OCI-LY1 (cell line): ENCODE data around the gene CPSF3.

ENCODE experiments used
- H2AFZ ChIP-seq: fragments of 200-600 bp; sonication (generic), shearing (Covaris generic); 2 replicates; pipeline ENCODE4 v1.6.0; 2014; ENCODE audit warnings: antibody characterized with exemption, mild to moderate bottlenecking, low read length
- H3F3A ChIP-seq: fragments of 200-600 bp; sonication (generic), shearing (Covaris generic); 2 replicates; pipeline ENCODE4 v1.6.0; 2014; ENCODE audit warnings: mild to moderate bottlenecking, antibody characterized with exemption, low read length, moderate library complexity; ENCODE audit not compliant: insufficient read depth
- H3K27ac ChIP-seq: fragments of 200-600 bp; sonication (generic); 2 replicates; pipeline ENCODE4 v1.5.1; 2014; ENCODE audit warnings: low read length, mixed run types, mild to moderate bottlenecking, low read depth; ENCODE audit not compliant: poor library complexity, severe bottlenecking
- H3K27me3 ChIP-seq: fragments of 200-600 bp; sonication (generic); 2 replicates; pipeline ENCODE4 v1.6.0; 2014; ENCODE audit warnings: antibody characterized with exemption, mild to moderate bottlenecking, low read length, moderate library complexity; ENCODE audit not compliant: insufficient read depth
- H3K36me3 ChIP-seq: fragments of 200-600 bp; sonication (generic); 2 replicates; pipeline ENCODE4 v1.6.1; 2014; ENCODE audit warnings: mild to moderate bottlenecking, antibody characterized with exemption, low read length, moderate library complexity, mixed read lengths; ENCODE audit not compliant: insufficient read depth
- H3K4me1 ChIP-seq: fragments of 200-600 bp; sonication (generic); 2 replicates; pipeline ENCODE4 v1.5.1; 2014; ENCODE audit warnings: mild to moderate bottlenecking, low read length, moderate library complexity; ENCODE audit not compliant: insufficient read depth, severe bottlenecking
- H3K4me2 ChIP-seq: fragments of 200-600 bp; sonication (generic), shearing (Covaris generic); 2 replicates; pipeline ENCODE4 v1.6.1; 2014; ENCODE audit warnings: low read length
- H3K4me3 ChIP-seq: fragments of 200-600 bp; sonication (generic); 2 replicates; pipeline ENCODE4 v1.5.1; 2014; ENCODE audit warnings: low read length, low read depth, mild to moderate bottlenecking, mixed read lengths; ENCODE audit not compliant: poor library complexity, severe bottlenecking
- H3K79me2 ChIP-seq: fragments of 200-600 bp; shearing (Covaris generic); 2 replicates; pipeline ENCODE4 v1.6.1; 2016; ENCODE audit warnings: mixed run types, low read length, mixed read lengths; ENCODE audit not compliant: insufficient read depth
- H3K9ac ChIP-seq: fragments of 200-600 bp; sonication (generic), shearing (Covaris generic); 2 replicates; pipeline ENCODE4 v1.6.1; 2014; ENCODE audit warnings: mild to moderate bottlenecking, low read length, mixed read lengths
- H3K9me2 ChIP-seq: fragments of 200-600 bp; sonication (generic), shearing (Covaris generic); 2 replicates; pipeline ENCODE4 v1.6.1; 2014; ENCODE audit warnings: low read depth, mild to moderate bottlenecking, low read length, mixed read lengths
- H3K9me3 ChIP-seq: fragments of 200-600 bp; shearing (Covaris generic); 2 replicates; pipeline ENCODE4 v1.6.1; 2014; ENCODE audit warnings: low read length, mixed read lengths
- H4K20me1 ChIP-seq: fragments of 200-600 bp; sonication (generic), shearing (Covaris generic); 2 replicates; pipeline ENCODE4 v1.6.0; 2016; ENCODE audit warnings: mild to moderate bottlenecking, low read length; ENCODE audit not compliant: insufficient read depth
- EZH2 ChIP-seq: fragments of 200-600 bp; sonication (generic), shearing (Covaris generic); IDR thresholded peaks from 2 replicates; pipeline ENCODE4 v1.8.0; 2017; ENCODE audit warnings: borderline replicate concordance, mixed run types, mild to moderate bottlenecking, antibody characterized with exemption, low read length, moderate library complexity, mixed read lengths
- TF ChIP-seq, protein P1 (sequence below): fragments of 200-600 bp; sonication (generic), shearing (Covaris generic); IDR thresholded peaks from 2 replicates; pipeline ENCODE4 v1.5.1; 2017; ENCODE audit warnings: mild to moderate bottlenecking, antibody characterized with exemption, low read length, moderate library complexity, mixed read lengths

CPSF3 gene

DNA sequence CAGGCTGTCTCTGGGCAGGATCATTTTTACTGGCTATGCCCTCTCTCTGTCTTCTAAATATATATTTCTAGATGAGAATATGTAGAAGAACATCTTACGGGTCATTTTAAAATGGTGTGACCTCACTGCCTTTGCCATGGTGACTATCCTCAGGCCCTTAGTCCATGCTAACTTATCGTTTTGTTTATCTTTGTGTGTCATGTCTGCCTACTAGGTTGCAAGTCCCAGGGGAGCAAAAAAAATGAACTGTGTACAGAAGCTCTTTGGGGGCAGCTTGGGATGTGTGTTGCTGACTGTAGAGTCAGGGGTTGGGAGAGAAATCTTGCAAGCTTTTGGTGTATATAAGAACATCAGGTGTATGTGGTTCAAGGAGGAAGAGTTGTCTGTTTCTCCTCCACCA lies 11.0 kb downstream of the CPSF3 start:
- Histone ChIP-seq H3K9me2 (no peaks in the 10 kb centered on the region), H3K9me3 (no peaks in the 10 kb centered on the region), H3K9ac (no peak overlapping the region), H3K36me3 (peaks cover 87% of the 10 kb centered on the region), H3K27me3 (no peaks in the 10 kb centered on the region), H3K27ac (no peak overlapping the region), H3K4me2 (no peak overlapping the region), H2AFZ (no peak overlapping the region), H4K20me1 (no peaks in the 10 kb centered on the region), H3K4me1 (no peaks in the 10 kb centered on the region), H3K79me2 (no peaks in the 10 kb centered on the region), H3K4me3 (no peak overlapping the region), H3F3A (no peaks in the 10 kb centered on the region)
- TF ChIP-seq EZH2, result no peak
- TF ChIP-seq, protein P1, sequence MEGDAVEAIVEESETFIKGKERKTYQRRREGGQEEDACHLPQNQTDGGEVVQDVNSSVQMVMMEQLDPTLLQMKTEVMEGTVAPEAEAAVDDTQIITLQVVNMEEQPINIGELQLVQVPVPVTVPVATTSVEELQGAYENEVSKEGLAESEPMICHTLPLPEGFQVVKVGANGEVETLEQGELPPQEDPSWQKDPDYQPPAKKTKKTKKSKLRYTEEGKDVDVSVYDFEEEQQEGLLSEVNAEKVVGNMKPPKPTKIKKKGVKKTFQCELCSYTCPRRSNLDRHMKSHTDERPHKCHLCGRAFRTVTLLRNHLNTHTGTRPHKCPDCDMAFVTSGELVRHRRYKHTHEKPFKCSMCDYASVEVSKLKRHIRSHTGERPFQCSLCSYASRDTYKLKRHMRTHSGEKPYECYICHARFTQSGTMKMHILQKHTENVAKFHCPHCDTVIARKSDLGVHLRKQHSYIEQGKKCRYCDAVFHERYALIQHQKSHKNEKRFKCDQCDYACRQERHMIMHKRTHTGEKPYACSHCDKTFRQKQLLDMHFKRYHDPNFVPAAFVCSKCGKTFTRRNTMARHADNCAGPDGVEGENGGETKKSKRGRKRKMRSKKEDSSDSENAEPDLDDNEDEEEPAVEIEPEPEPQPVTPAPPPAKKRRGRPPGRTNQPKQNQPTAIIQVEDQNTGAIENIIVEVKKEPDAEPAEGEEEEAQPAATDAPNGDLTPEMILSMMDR, result no peak

- Histone ChIP-seq H3K79me2 (no peaks in the 10 kb centered on the region), H3K9me3 (no peaks in the 10 kb centered on the region), H3K4me3 (no peak overlapping the region), H3F3A (no peaks in the 10 kb centered on the region), H3K9me2 (no peaks in the 10 kb centered on the region), H3K9ac (no peak overlapping the region), H3K36me3 (peaks cover 85% of the 10 kb centered on the region), H4K20me1 (no peaks in the 10 kb centered on the region), H3K4me2 (no peak overlapping the region), H3K27ac (no peak overlapping the region), H2AFZ (no peak overlapping the region), H3K27me3 (no peaks in the 10 kb centered on the region), H3K4me1 (no peaks in the 10 kb centered on the region)
- TF ChIP-seq, protein P1, result no peak
- TF ChIP-seq EZH2, result no peak
Observed at GRCh38 chr2:9439536-9439935, 16.1 kb downstream of the CPSF3 start.

DNA sequence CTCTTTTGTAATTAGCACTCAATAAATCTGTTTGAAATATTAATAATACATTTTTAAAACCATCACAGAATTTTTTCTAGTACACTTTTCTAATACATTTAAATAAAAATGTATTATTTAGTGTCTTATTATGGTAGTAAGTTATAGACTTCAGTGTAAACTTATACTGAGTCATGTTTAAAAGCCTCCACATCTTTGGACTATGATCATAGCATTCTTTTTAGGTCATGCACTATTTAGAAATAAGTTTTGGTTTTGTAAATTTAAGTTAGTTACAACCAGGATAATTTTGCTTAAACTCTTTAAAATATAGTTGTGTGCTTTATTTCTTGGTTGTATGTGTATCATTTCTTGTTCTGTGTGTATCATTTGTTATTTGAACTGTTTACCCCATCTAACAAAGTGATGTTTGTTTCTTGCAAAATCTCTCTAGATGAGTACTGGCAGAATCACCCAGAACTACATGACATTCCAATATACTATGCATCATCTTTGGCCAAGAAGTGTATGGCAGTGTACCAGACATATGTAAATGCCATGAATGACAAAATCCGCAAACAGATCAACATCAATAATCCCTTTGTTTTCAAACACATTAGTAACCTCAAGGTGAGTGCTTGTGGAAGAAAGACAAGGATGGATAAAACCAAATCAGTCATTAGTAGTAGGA lies 16.7 kb downstream of the CPSF3 start:
- Histone ChIP-seq H3F3A (no peaks in the 10 kb centered on the region), H3K79me2 (no peaks in the 10 kb centered on the region), H3K27me3 (no peaks in the 10 kb centered on the region), H4K20me1 (no peaks in the 10 kb centered on the region), H3K4me3 (no peak overlapping the region), H3K4me2 (no peak overlapping the region), H3K9me3 (no peaks in the 10 kb centered on the region), H3K9me2 (no peaks in the 10 kb centered on the region), H2AFZ (no peak overlapping the region), H3K36me3 (peaks cover 85% of the 10 kb centered on the region), H3K27ac (no peak overlapping the region), H3K4me1 (no peaks in the 10 kb centered on the region), H3K9ac (no peak overlapping the region)
- TF ChIP-seq, protein P1, result no peak
- TF ChIP-seq EZH2, result no peak
